ENCODE measurements around the gene TRIOBP.
"Not testable (repeated sequence)": the region's sequence is repeated elsewhere in the genome, so short reads cannot be mapped to it uniquely, and the experiment has no call there.

Gene TRIOBP

GRCh38 chr22:37690901-37691504, 5.8 kb upstream of the TRIOBP start:
- DNase-seq, result no peak

- DNase-seq, result no peak
Observed at GRCh38 chr22:37692627-37693285, 4.1 kb upstream of the TRIOBP start.

- DNase-seq, result not testable (repeated sequence)
Observed at GRCh38 chr22:37694131-37694530, 2.7 kb upstream of the TRIOBP start.

GRCh38 chr22:37696260-37696656, 590 bp upstream of the TRIOBP start:
- DNase-seq, result not testable (repeated sequence)

- no peak for DNase-seq
Observed at GRCh38 chr22:37697538-37697835, 639 bp downstream of the TRIOBP start.

GRCh38 chr22:37701141-37701786, 4.4 kb downstream of the TRIOBP start:
- DNase-seq, result no peak

GRCh38 chr22:37703906-37704305, 7.1 kb downstream of the TRIOBP start:
- no peak for DNase-seq

- DNase-seq, result no peak
Observed at GRCh38 chr22:37704645-37705044, 7.8 kb downstream of the TRIOBP start.

- no peak for DNase-seq
Observed at GRCh38 chr22:37705205-37705604, 8.4 kb downstream of the TRIOBP start.

GRCh38 chr22:37708580-37709444, 12.0 kb downstream of the TRIOBP start:
- no peak for DNase-seq

- DNase-seq, result no peak
Observed at GRCh38 chr22:37709445-37709765, 12.6 kb downstream of the TRIOBP start.

- no peak for DNase-seq
Observed at GRCh38 chr22:37710675-37711074, 13.8 kb downstream of the TRIOBP start.

- DNase-seq, result no peak
Observed at GRCh38 chr22:37711490-37711889, 14.6 kb downstream of the TRIOBP start.

- DNase-seq, result no peak
Observed at GRCh38 chr22:37713761-37714160, 16.9 kb downstream of the TRIOBP start.

GRCh38 chr22:37714634-37715033, 17.8 kb downstream of the TRIOBP start:
- DNase-seq, result no peak

GRCh38 chr22:37715760-37716159, 18.9 kb downstream of the TRIOBP start:
- no peak for DNase-seq

- DNase-seq, result no peak
Observed at GRCh38 chr22:37716708-37717107, 19.9 kb downstream of the TRIOBP start.

- DNase-seq, result not testable (repeated sequence)
Observed at GRCh38 chr22:37717235-37717634, 20.4 kb downstream of the TRIOBP start.

- DNase-seq, result not testable (repeated sequence)
Observed at GRCh38 chr22:37717746-37718305, 21.0 kb downstream of the TRIOBP start.

- no peak for DNase-seq
Observed at GRCh38 chr22:37725551-37726240, 28.8 kb downstream of the TRIOBP start.

- DNase-seq, result no peak
Observed at GRCh38 chr22:37726241-37726887, 29.5 kb downstream of the TRIOBP start.

GRCh38 chr22:37728620-37729019, 31.8 kb downstream of the TRIOBP start:
- no peak for DNase-seq

All from 8988T (cell line).